Activated CD8-positive, alpha-beta memory T cell treated with anti-CD3 and anti-CD28 coated beads for 36 hours (primary cell): ENCODE data around the gene SERPINA12. TPM values are rescaled to one million over a fixed set of nuclear protein-coding genes. Genes with fewer than 3 reads are reported as not detected.

Experiments used
- CTCF ChIA-PET: fragments of 350-600 bp; sonication (Branson Sonifier 250); formaldehyde crosslinking; loops from one replicate; lab custom pipeline; 2021; ENCODE audit warnings: antibody characterized with exemption; lab: Charles Lee
- POLR2A ChIA-PET: fragments of 350-600 bp; sonication (Branson Sonifier 250); formaldehyde crosslinking; loops from one replicate; lab custom pipeline; 2021; ENCODE audit warnings: antibody characterized with exemption; lab: Charles Lee
- total RNA-seq, 2 experiments: library from RNA; stranded (reverse); gene quantifications; one replicate each; pipeline ENCODE4 v1.2.3, GENCODE V29; 2021

Gene SERPINA12
- total RNA-seq: not detected

DNA sequence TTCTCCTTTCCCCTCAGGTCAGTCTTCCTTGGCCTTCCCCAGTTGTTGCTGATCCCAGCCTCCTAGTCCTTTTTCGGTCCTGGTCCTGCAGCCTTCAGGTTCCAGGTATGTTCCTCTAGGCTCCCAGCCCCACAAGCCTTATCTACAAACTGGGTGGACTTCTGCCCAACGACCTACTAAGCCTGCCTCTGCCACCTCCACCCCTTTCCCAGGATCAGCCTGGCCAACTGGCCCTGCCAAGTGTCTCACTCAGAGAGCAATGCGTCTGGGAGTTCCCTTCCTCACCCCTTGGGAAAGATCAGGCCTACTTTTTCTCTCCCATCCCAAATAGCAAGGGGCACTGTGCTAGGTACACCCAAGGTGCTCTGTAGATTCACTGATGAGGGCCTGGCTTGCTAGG is at the start of gene SERPINA12:
Gene SERPINA12 (minus strand): TSS at position 114 of the 400 bp plus-strand sequence. CDS start 11,072 bp downstream, outside the sequence.
- POLR2A ChIA-PET: no interaction called here
- CTCF ChIA-PET: no interaction called here

GRCh38 chr14:94558842-94559241 is 49.6 kb upstream of the SERPINA12 start:
- POLR2A ChIA-PET: no interaction called here
- CTCF ChIA-PET: no interaction called here

DNA sequence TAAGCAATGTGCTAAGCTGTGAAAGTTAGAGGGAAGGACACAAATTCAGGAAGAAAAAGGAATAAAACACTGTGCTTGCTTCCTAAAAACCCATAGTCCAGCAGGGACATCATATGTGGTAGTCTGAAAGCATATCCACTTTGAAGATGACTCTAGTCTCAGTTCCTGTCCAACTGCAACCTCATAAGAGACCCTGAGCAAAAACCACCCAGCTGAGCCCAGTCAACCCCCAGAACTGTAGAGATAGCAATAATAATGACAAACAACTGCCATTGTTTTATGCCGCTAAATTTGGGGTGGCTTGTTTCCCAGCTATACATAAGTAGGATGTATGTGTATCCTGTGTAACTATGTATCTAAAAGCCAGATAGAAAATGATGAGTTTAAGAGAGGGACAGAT is 48.1 kb upstream of the SERPINA12 start:
- POLR2A ChIA-PET: no interaction called here
- CTCF ChIA-PET: no interaction called here

GRCh38 chr14:94555991-94556390 is 46.7 kb upstream of the SERPINA12 start:
- ChIA-PET CTCF (no interaction called here), POLR2A (no interaction called here)

- CTCF ChIA-PET: no interaction called here
These were observed 40.8 kb upstream of the SERPINA12 start for GRCh38 chr14:94550041-94550440.

DNA sequence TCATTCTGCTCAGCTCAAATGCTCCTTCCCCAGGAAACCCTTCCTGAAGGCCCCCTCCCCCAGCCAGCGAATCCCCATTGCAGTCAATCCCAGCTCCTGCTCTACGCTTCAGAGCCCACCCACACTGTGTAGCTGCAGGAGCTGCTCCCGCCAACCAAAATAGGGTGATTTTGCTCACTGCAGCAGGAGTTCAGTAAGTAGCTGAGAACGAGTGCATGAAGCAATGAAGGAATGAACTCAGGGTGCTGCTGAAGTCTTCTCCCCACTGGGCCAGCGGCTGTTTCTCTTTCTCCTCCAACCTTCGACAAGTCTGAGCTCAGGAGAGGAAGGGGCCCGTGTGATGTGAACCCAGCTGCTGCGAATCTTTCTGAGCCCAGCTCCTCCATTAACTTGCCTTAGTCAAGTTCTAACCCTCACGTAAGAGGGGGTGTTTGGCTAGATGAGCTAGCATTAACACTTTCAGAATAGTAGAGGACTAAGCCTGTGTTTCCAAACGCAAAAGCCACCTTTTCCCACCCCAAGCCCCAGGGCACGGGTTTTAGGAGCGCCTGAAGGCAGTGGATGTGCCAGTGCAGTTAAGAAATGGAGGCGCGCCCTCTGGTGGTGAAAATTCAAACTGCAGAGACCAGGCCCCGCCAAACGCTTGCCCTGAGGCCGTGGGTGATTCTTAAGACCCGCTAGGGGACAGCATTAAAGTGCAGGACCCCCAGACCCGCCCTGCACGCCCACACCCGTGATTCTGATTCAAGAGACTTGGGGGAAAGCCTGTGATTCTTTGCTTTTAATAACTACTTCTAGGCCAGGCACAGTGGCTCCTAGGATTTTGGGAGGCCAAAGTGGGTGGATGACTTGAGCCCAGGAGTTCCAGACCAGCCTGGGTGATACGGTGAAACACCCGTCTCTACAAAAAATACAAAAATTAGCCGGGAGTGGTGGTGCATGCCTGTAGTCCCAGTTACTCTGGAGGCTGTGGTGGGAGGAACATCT is 40.0 kb upstream of the SERPINA12 start:
- CTCF ChIA-PET: interaction anchor here (1.2 to 1.4 kb wide), 2 partner anchors 17 to 115 kb away, joined by 3 to 4 read pairs; no protein-coding TSS in a partner anchor
- POLR2A ChIA-PET: no interaction called here

More at GRCh38 chr14:94550041-94550440, 40.8 kb upstream of the SERPINA12 start:
- POLR2A ChIA-PET: no interaction called here

- ChIA-PET CTCF (interaction anchor here (0.7 to 1.4 kb wide), 3 partner anchors 16 to 114 kb away, joined by 3 to 4 read pairs (median 3); no protein-coding TSS in a partner anchor), POLR2A (no interaction called here)
These were observed 39.1 kb upstream of the SERPINA12 start for GRCh38 chr14:94548131-94548998.

- ChIA-PET CTCF (interaction anchor here (1.4 kb wide), 1 partner anchor 114 kb away, joined by 3 read pairs; no protein-coding TSS in a partner anchor), POLR2A (no interaction called here)
These were observed 38.5 kb upstream of the SERPINA12 start for GRCh38 chr14:94547726-94548125.

DNA sequence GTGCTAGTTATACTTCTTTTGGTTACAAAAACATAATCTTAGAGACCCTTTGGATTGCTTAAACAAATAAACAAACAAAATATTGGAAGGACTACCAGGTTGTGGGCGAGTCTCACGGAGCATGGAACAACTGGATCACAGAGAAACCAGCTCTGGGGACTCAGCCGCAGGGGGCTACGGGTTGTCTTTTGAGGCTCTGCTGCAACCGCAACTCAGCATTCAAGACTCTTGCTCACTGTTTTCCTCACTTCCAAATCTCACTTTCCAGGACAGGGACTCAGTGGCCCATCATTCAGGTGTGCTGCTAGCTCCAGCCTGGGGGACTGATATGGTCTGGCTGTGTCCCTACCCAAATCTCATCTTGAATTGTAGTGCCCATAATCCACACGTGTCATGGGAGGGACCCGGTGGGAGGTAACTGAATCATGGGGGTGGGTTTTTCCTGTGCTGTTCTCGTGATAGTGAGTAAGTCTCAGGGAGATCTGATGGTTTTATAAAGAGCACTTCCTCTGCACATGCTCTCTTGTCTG is 37.9 kb upstream of the SERPINA12 start:
- ChIA-PET CTCF (no interaction called here), POLR2A (no interaction called here)

- CTCF ChIA-PET: no interaction called here
- POLR2A ChIA-PET: no interaction called here
These were observed 36.0 kb upstream of the SERPINA12 start for GRCh38 chr14:94545131-94545841.

GRCh38 chr14:94544726-94545125 is 35.5 kb upstream of the SERPINA12 start:
- ChIA-PET CTCF (no interaction called here), POLR2A (no interaction called here)

DNA sequence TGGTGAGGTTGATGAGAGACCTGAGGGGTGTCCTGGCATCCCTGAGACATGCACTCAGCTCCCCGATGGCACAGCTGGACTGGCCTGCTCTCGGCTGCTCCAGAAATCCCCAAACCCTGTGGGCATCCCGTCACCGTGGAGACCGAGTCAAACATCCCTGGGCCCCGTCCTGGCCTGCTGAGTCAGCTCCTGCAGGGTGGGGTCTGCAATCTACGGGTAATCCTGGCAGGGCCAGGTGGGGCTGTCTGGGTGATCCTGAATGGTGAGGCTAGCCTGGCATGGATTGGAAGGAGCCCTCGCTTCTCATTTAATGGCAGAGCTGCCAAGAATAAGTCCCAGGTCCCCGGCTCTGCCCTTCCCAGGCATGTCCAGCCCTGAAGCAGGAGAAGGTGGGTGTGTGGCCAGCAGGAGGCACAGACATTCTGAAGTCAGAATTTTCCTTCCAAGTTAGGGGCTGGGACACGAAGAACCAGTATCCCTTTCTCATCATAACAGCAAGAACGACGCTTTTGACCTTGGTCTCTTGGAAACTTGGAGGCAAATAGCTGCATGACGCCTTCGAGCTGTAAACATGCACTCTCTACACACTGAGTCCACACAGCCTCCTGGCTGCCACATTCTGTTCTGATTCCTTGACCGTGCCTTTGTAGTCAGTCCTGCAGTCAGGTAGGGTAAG is 34.3 kb upstream of the SERPINA12 start:
- CTCF ChIA-PET: no interaction called here

DNA sequence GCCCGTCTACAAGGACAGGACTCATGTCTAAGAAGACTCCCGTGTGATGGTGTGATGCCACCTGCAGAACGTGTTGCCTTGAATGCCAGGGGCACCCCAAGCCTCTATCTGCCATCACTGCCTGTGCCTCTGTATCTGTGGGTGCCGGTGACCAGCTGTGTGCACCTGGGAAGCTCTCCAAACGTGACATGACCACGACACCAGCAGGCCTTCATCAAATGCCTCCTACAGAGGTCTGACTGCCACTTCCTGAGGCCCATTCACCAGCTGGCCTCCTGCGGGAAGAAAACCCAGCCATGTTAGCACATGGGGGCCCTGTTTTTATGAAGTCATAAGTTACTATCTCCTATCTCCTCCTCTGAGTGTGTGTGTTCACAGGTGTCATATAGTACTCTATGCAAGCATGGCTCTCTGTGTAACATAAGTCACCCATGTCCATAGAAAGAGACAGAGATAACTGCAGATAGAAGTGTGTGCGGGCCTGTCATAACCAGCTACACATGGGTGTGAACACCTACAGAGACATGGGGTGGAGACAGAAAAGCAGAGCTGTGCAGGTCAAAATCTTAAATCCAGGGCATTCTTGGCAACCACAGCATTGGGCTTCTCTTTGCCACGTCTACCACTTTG is 33.7 kb upstream of the SERPINA12 start:
- CTCF ChIA-PET: no interaction called here
- POLR2A ChIA-PET: no interaction called here

More for the DNA sequence above, 34.3 kb upstream of the SERPINA12 start:
- POLR2A ChIA-PET: no interaction called here

- CTCF ChIA-PET: interaction anchor here (0.6 kb wide), 1 partner anchor 656 kb away, joined by 3 read pairs; no protein-coding TSS in a partner anchor
- POLR2A ChIA-PET: no interaction called here
These were observed 33.0 kb upstream of the SERPINA12 start for GRCh38 chr14:94542111-94542810.

GRCh38 chr14:94541234-94541975 is 32.1 kb upstream of the SERPINA12 start:
- POLR2A ChIA-PET: no interaction called here
- CTCF ChIA-PET: interaction anchor here (0.6 kb wide), 1 partner anchor 655 kb away, joined by 3 read pairs; no protein-coding TSS in a partner anchor

DNA sequence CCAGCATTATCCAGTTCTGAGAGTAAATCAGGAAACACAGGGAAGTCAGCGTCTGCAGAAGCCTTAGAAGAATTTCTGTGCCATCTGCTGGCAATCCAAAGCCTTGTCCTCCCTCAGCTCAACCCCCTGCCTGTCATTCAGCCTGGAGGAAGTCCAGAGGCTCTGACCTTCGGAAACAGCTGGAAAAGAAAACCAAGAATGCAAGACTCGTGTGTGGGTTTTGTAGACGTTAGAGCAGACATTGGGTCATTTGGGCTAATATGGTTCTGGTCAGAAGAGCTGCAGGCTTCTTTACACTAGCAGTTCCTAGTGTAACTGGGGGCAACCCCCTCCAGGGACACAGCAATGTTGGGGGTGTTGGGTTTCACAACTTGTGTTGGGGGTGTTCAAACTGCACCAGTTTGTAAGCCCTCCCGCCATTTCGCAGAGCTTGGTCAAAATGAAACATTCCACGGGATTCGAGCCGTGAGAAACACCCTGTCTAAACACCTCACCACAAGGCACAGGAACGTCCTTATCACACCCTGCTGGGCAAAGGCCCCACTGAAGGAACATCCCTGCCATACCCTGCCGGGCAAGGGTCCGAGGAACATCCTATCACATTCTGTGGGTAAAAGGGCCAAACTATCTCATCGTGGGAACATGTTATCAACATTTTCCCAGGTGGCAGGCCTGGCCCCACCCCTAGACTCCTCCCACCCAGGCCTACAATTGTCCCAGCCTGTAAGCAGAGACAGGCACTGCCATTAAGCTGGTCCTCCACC is 30.9 kb upstream of the SERPINA12 start:
- ChIA-PET POLR2A (interaction anchor here (0.5 kb wide), 1 partner anchor 1958 kb away, joined by 8 read pairs; no protein-coding TSS in a partner anchor), CTCF (no interaction called here)
